Skin epidermis (tissue), 12 donors: ENCODE measurements around the gene RCVRN.

Experiments used
- H3K27ac ChIP-seq, 21 experiments: fragments of 200-600 bp; sonication (generic) in 11 of 21; one replicate each; pipeline ENCODE4 v1.5.0; 2020; ENCODE audit warnings: mild to moderate bottlenecking in 3 of 21, inconsistent platforms in 2 of 21, moderate library complexity in 2 of 21
- H3K4me3 ChIP-seq, 7 experiments: fragments of 200-600 bp; sonication (generic) in 2 of 7; one replicate each; pipeline ENCODE4 v1.5.0; 2020; ENCODE audit warnings: inconsistent platforms in 2 of 7, mild to moderate bottlenecking in 2 of 7, moderate library complexity in 1 of 7

The RCVRN gene

GRCh38 chr17:9865586-9865985 is 39.5 kb downstream of the RCVRN start:
- Histone ChIP-seq H3K27ac (no peak overlapping the region), H3K4me3 (no peak overlapping the region)

- H3K27ac ChIP-seq: no peak overlapping the region
- no peak overlapping the region for H3K4me3 ChIP-seq
Measured at GRCh38 chr17:9862949-9863348, 42.1 kb downstream of the RCVRN start.

GRCh38 chr17:9862220-9862619 is 42.9 kb downstream of the RCVRN start:
- Histone ChIP-seq H3K4me3 (no peak overlapping the region), H3K27ac (no peak overlapping the region)

GRCh38 chr17:9860851-9861250 is 44.2 kb downstream of the RCVRN start:
- H3K27ac ChIP-seq: no peak overlapping the region

GRCh38 chr17:9859781-9860180 is 45.3 kb downstream of the RCVRN start:
- H3K27ac ChIP-seq: no peak overlapping the region
- no peak overlapping the region for H3K4me3 ChIP-seq

More at GRCh38 chr17:9860851-9861250, 44.2 kb downstream of the RCVRN start:
- no peak overlapping the region for H3K4me3 ChIP-seq

GRCh38 chr17:9855036-9855435 is 50.0 kb downstream of the RCVRN start:
- Histone ChIP-seq H3K4me3 (no peak overlapping the region), H3K27ac (no peak overlapping the region)

GRCh38 chr17:9854255-9854654 is 50.8 kb downstream of the RCVRN start:
- Histone ChIP-seq H3K27ac (no peak overlapping the region), H3K4me3 (no peak overlapping the region)

GRCh38 chr17:9850151-9850550 is 54.9 kb downstream of the RCVRN start:
- H3K4me3 ChIP-seq: no peak overlapping the region
- no peak overlapping the region for H3K27ac ChIP-seq
